Stomach (tissue), 9 donors: ENCODE measurements around the gene TPPP3. TPM values are rescaled to one million over a fixed set of nuclear protein-coding genes. Genes with fewer than 3 reads are reported as not detected.

ENCODE experiments used
- DNase-seq, 2 donors: peaks; one replicate each; pipeline versions ENCODE4 v3.0.0 to v3.0.0-alpha.2; 2013 to 2019
- H3K27ac ChIP-seq, 5 donors: fragments of 200-600 bp in 4 of 5; sonication (generic) in 4 of 5; one replicate each; pipeline ENCODE4 v1.5.1; 2013 to 2019; ENCODE audit warnings: mild to moderate bottlenecking in 1 of 5, moderate library complexity in 1 of 5
- H3K27me3 ChIP-seq, 3 donors: fragments of 200-600 bp; sonication (generic); one replicate each; pipeline ENCODE4 v1.5.1; 2017 to 2019; ENCODE audit warnings: mixed run types in 1 of 3
- H3K36me3 ChIP-seq, 4 donors: fragments of 200-600 bp; sonication (generic); 1 replicate in 3 of 4; 2 replicates in 1 of 4; pipeline ENCODE4 v1.5.1; 2016 to 2019
- H3K4me1 ChIP-seq, 4 donors: fragments of 200-600 bp; sonication (generic); one replicate each; pipeline ENCODE4 v1.5.1; 2016 to 2019
- H3K4me3 ChIP-seq, 4 donors: fragments of 200-600 bp; sonication (generic) in 3 of 4; one replicate each; pipeline ENCODE4 v1.5.1; 2016 to 2019; ENCODE audit warnings: mild to moderate bottlenecking in 1 of 4
- H3K9me3 ChIP-seq, 4 donors: fragments of 200-600 bp; sonication (generic); one replicate each; pipeline ENCODE4 v1.5.1; 2016 to 2019
- CTCF ChIP-seq, 7 experiments: fragments of 450-650 bp in 4 of 7; fragments of 200-600 bp in 3 of 7; sonication (generic) in 3 of 7; IDR thresholded peaks; one replicate each; pipeline ENCODE4 v1.5.1; 2016 to 2019; ENCODE audit warnings: antibody characterized with exemption in 7 of 7, control low read depth in 2 of 7, mild to moderate bottlenecking in 1 of 7
- EP300 ChIP-seq: sonication (generic); formaldehyde crosslinking; IDR thresholded peaks from one replicate; pipeline ENCODE4 v1.6.1; 2017; ENCODE audit warnings: antibody characterized with exemption
- POLR2A ChIP-seq, 4 donors: fragments of 450-650 bp; IDR thresholded peaks; one replicate each; pipeline ENCODE4 v1.6.1; 2016; ENCODE audit warnings: antibody characterized with exemption in 4 of 4, control low read depth in 2 of 4, mild to moderate bottlenecking in 1 of 4, moderate library complexity in 1 of 4
- POLR2AphosphoS5 ChIP-seq, 3 donors: sonication (generic); formaldehyde crosslinking; IDR thresholded peaks; one replicate each; pipeline ENCODE4 v1.6.1; 2016; ENCODE audit warnings: antibody characterized with exemption in 3 of 3
- WGBS, 5 donors: extraction: QIAGEN DNeasy Blood & Tissue Kit in 3 of 5; methylation state at CpG; one replicate each; pipeline versions ENCODE4 v1.1.5 to v1.1.7; 2013 to 2018; 5-methylcytosine and 5-hydroxymethylcytosine counted together
- intact Hi-C: fragments of 100-400 bp; cut with DNase I; formaldehyde crosslinking; loops from one replicate; pipeline ENCODE4 v1.15.1; 2023; ENCODE audit warnings: low total_unique reads
- polyA plus RNA-seq, 3 donors: library from polyadenylated mRNA; stranded (reverse); fragments of 200-250 nt; gene quantifications; one replicate each; pipeline ENCODE4 v1.2.3, GENCODE V29; 2013
- total RNA-seq, 5 donors: library from RNA; depleted of rRNA; stranded (reverse); fragments of >200 nt; gene quantifications; one replicate each; pipeline versions ENCODE4 v1.1.0 to v1.2.3, GENCODE V29; 2014 to 2016
- donor health status: healthy with polysubstance abuse.
- donor health status: Bipolar disorder and iron deficiency.
- donor health status: healthy.

TPPP3 gene
- total and polyA plus RNA-seq, 8 donors, result 5.8 to 127 (median 13.8) TPM

- H3K4me3 ChIP-seq, result no peak overlapping the region
- peaks cover 7 to 40% (median 30%) of the 10 kb centered on the region in 4 donors for H3K4me1 ChIP-seq
- 44 to 71% (median 57%) methylated on average over 4 to 5 of the region's 5 CpGs for WGBS, 5 donors
- no peaks in the 10 kb centered on the region for H3K9me3 ChIP-seq
- DNase-seq, result peak; percentile 88 to 96
- intact Hi-C loops, result loop anchor here (10.0 kb wide), 1 partner anchor 140 kb away; no protein-coding TSS in a partner anchor
- TF ChIP-seq CTCF (IDR thresholded peaks at IDR 0.05) (no peak), EP300 (no peak), POLR2A (IDR thresholded peaks at IDR 0.05) (no peak), POLR2AphosphoS5 (IDR thresholded peaks at IDR 0.05) (peak; percentile 5 to 91 (median 82))
- no peaks in the 10 kb centered on the region for H3K27me3 ChIP-seq
- peaks cover 0 to 4% (median 0%) of the 10 kb centered on the region in 4 donors for H3K36me3 ChIP-seq
- peak overlapping the region; percentile 73 to 86 (median 75) for H3K27ac ChIP-seq
Measured at GRCh38 chr16:67404740-67405226, 11.5 kb upstream of the TPPP3 start.

GRCh38 chr16:67403976-67404555 lies 10.8 kb upstream of the TPPP3 start:
- H3K4me3 ChIP-seq, result no peak overlapping the region
- DNase-seq, result peak in 1 of 2 donors; percentile 38
- H3K4me1 ChIP-seq, result peaks cover 14 to 47% (median 37%) of the 10 kb centered on the region in 4 donors
- intact Hi-C loops, result loop anchor here (10.0 kb wide), 1 partner anchor 139 kb away; no protein-coding TSS in a partner anchor
- peak overlapping the region; percentile 59 to 86 (median 75) for H3K27ac ChIP-seq
- H3K36me3 ChIP-seq, result no peaks in the 10 kb centered on the region
- no peak for TF ChIP-seq POLR2AphosphoS5 (IDR thresholded peaks at IDR 0.05)
- TF ChIP-seq EP300, result no peak
- TF ChIP-seq CTCF (IDR thresholded peaks at IDR 0.05), result no peak
- TF ChIP-seq POLR2A (IDR thresholded peaks at IDR 0.05), result no peak
- H3K9me3 ChIP-seq, result no peaks in the 10 kb centered on the region
- no peaks in the 10 kb centered on the region for H3K27me3 ChIP-seq
- 69 to 81% (median 72%) methylated on average over 12 of the region's 12 CpGs for WGBS, 5 donors

- Histone ChIP-seq H3K36me3 (no peaks in the 10 kb centered on the region), H3K27ac (no peak overlapping the region), H3K4me3 (no peak overlapping the region), H3K4me1 (peaks cover 24 to 59% (median 52%) of the 10 kb centered on the region in 4 donors), H3K9me3 (no peaks in the 10 kb centered on the region), H3K27me3 (peaks cover 0 to 5% (median 0%) of the 10 kb centered on the region in 3 donors)
- DNase-seq, result no peak
- 93 to 99% (median 97%) methylated on average over 12 to 14 of the region's 14 CpGs for WGBS, 5 donors
- TF ChIP-seq CTCF (IDR thresholded peaks at IDR 0.05) (no peak), POLR2A (IDR thresholded peaks at IDR 0.05) (no peak), EP300 (no peak), POLR2AphosphoS5 (IDR thresholded peaks at IDR 0.05) (no peak)
- intact Hi-C loops, result loop anchor here (10.0 kb wide), 1 partner anchor 136 kb away; no protein-coding TSS in a partner anchor
Measured at GRCh38 chr16:67400901-67401300, 7.6 kb upstream of the TPPP3 start.

GRCh38 chr16:67399749-67400704 lies 6.7 kb upstream of the TPPP3 start:
- peaks cover 0 to 12% (median 0%) of the 10 kb centered on the region in 3 donors for H3K27me3 ChIP-seq
- peak in 1 of 2 donors; percentile 55 for DNase-seq
- H3K27ac ChIP-seq, result no peak overlapping the region
- no peak overlapping the region for H3K4me3 ChIP-seq
- intact Hi-C loops, result loop anchor here (10.0 kb wide), 1 partner anchor 135 kb away; no protein-coding TSS in a partner anchor
- no peaks in the 10 kb centered on the region for H3K9me3 ChIP-seq
- TF ChIP-seq POLR2A (IDR thresholded peaks at IDR 0.05) (no peak), POLR2AphosphoS5 (IDR thresholded peaks at IDR 0.05) (no peak), EP300 (no peak), CTCF (IDR thresholded peaks at IDR 0.05) (peak in 1 of 7 experiments; percentile 22)
- H3K36me3 ChIP-seq, result no peaks in the 10 kb centered on the region
- peaks cover 31 to 63% (median 55%) of the 10 kb centered on the region in 4 donors for H3K4me1 ChIP-seq
- 69 to 76% (median 72%) methylated on average over 17 to 19 of the region's 19 CpGs for WGBS, 5 donors
